Measurements from ENCODE around the gene SORBS1.

Gene SORBS1

DNA sequence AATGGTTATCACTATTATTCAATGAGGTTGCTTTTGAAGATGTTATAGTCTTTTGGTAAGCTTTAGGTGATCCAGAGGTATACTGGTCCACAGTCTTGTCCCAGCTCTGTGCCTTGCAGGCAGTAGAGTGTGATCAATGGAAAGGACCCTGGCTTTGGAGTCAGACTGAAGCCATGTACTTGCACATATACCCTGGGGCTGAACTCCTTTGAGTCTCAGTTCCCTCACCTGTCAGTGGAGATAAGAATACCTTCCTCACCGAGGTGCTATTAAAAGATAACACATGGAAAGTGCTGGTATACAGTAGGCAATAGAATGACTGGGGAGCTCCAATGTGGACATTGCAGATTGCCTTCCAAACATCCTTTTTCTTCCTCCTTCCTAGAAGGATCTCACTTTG lies 254.3 kb downstream of the SORBS1 start:
- no peaks in the 10 kb centered on the region for H3K36me3 ChIP-seq (ENCODE audit: control insufficient read depth, insufficient read depth, low read length)
- no peaks in the 10 kb centered on the region for H3K4me1 ChIP-seq (ENCODE audit: control insufficient read depth, insufficient read depth, low read length, poor library complexity, severe bottlenecking)
- H3K9me3 ChIP-seq (ENCODE audit: control insufficient read depth, low read length): no peaks in the 10 kb centered on the region
- H3K27me3 ChIP-seq (replicated peaks; ENCODE audit: control insufficient read depth, insufficient read depth, low read length, poor library complexity, severe bottlenecking): no peaks in the 10 kb centered on the region
- H3K4me3 ChIP-seq (ENCODE audit: insufficient read depth, low read depth, low read length, poor library complexity, severe bottlenecking): no peak overlapping the region
- DNase-seq: no peak
- no peak overlapping the region for H3K27ac ChIP-seq (ENCODE audit: insufficient read depth, low read length, poor library complexity, severe bottlenecking)

DNA sequence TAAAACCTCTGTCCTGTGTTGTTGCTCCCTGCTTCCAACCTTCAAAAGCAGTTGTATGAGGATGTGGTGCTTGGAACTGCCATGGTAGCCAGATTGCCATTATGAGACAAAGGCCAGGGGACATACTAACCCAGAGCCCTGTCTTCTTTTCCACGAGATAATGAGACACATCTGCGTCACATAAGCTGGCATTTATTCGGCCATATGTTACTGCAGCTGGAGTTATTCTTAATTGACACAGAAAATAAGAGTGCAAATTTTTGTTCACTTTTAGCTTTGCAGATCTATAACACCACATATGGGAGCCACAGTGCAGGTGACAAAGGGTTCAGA lies 254.9 kb downstream of the SORBS1 start:
- Histone ChIP-seq H3K9me3 (ENCODE audit: control insufficient read depth, low read length) (no peaks in the 10 kb centered on the region), H3K27ac (ENCODE audit: insufficient read depth, low read length, poor library complexity, severe bottlenecking) (no peak overlapping the region), H3K36me3 (ENCODE audit: control insufficient read depth, insufficient read depth, low read length) (no peaks in the 10 kb centered on the region), H3K4me1 (ENCODE audit: control insufficient read depth, insufficient read depth, low read length, poor library complexity, severe bottlenecking) (no peaks in the 10 kb centered on the region), H3K27me3 (replicated peaks; ENCODE audit: control insufficient read depth, insufficient read depth, low read length, poor library complexity, severe bottlenecking) (no peaks in the 10 kb centered on the region), H3K4me3 (ENCODE audit: insufficient read depth, low read depth, low read length, poor library complexity, severe bottlenecking) (no peak overlapping the region)
- DNase-seq: no peak

DNA sequence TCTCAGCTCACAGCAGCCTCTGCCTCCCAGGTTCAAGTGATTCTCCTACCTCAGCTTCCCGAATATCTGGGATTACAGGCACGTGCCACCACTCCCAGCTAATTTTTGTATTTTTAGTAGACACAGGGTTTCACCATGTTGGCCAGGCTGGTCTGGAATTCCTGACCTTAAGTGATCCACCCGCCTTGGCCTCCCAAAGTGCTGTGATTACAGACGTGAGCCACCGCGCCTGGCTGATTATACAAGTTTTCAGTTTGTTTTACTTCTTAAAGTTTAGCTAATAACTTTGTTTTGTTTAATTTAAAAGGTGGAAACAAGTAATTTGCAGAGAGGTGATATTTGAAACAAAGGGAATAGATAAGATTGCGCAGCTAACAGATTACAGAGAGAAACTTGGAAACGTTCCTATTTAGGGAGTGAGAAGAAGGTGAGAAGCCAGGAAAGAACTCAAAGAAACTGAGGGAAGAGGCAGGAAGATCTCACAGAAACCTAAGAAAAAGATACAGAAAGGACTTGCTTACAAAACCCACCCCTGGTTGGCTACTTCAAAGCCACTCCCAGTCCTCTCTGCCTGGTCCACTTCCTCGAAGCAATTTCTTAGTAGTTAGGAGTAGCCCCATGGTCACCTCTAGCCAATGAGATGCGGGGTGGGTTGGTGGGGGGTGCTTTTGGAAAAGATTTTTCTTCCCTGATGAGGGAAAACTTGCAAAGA lies 255.4 kb downstream of the SORBS1 start:
- no peaks in the 10 kb centered on the region for H3K4me1 ChIP-seq (ENCODE audit: control insufficient read depth, insufficient read depth, low read length, poor library complexity, severe bottlenecking)

DNA sequence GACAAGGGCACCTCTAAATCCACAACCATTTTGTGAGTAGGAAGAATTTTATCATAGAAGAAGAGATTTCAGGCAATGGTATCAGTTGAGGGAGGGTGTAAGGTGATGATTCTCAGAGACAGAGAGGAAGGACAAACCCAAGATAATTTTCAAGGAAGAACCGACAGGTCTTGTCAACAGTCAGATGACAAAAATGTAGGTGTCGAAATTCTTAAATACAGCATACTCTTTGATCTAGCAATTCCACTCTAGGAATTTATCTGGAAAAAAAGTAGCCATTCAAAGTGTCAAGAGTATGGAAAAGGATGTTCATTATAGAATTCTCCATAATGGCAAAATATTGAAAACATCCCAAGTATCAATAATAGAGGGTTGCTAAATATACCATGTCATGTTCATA lies 256.2 kb downstream of the SORBS1 start:
- Histone ChIP-seq H3K4me3 (ENCODE audit: insufficient read depth, low read depth, low read length, poor library complexity, severe bottlenecking) (no peak overlapping the region), H3K36me3 (ENCODE audit: control insufficient read depth, insufficient read depth, low read length) (no peaks in the 10 kb centered on the region), H3K27ac (ENCODE audit: insufficient read depth, low read length, poor library complexity, severe bottlenecking) (no peak overlapping the region), H3K9me3 (ENCODE audit: control insufficient read depth, low read length) (no peaks in the 10 kb centered on the region), H3K27me3 (replicated peaks; ENCODE audit: control insufficient read depth, insufficient read depth, low read length, poor library complexity, severe bottlenecking) (no peaks in the 10 kb centered on the region), H3K4me1 (ENCODE audit: control insufficient read depth, insufficient read depth, low read length, poor library complexity, severe bottlenecking) (no peaks in the 10 kb centered on the region)
- no peak for DNase-seq

More for the DNA sequence above, 255.4 kb downstream of the SORBS1 start:
- Histone ChIP-seq H3K27me3 (replicated peaks; ENCODE audit: control insufficient read depth, insufficient read depth, low read length, poor library complexity, severe bottlenecking) (no peaks in the 10 kb centered on the region), H3K9me3 (ENCODE audit: control insufficient read depth, low read length) (no peaks in the 10 kb centered on the region), H3K36me3 (ENCODE audit: control insufficient read depth, insufficient read depth, low read length) (no peaks in the 10 kb centered on the region), H3K27ac (ENCODE audit: insufficient read depth, low read length, poor library complexity, severe bottlenecking) (no peak overlapping the region), H3K4me3 (ENCODE audit: insufficient read depth, low read depth, low read length, poor library complexity, severe bottlenecking) (no peak overlapping the region)
- no peak for DNase-seq

DNA sequence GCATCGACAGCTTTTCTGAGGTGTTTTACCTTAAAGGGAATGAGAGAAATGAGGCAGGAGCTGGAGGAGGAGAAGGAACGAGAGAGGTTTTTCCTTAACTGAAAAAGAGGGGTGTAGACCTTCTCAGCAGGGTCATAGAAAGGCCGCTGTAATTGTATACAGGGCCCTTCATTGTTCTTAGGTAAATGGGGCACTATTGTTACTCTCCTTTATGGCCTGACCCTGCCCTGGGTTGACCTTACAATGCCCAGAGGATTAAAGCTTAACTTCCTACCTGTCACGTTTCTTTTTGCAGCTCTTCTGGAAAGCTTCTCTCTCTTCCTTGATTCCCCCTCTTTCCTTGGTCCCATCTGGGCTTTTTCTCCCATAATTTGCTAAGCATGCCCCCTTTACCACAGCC lies 256.7 kb downstream of the SORBS1 start:
- Histone ChIP-seq H3K4me1 (ENCODE audit: control insufficient read depth, insufficient read depth, low read length, poor library complexity, severe bottlenecking) (no peaks in the 10 kb centered on the region), H3K27me3 (replicated peaks; ENCODE audit: control insufficient read depth, insufficient read depth, low read length, poor library complexity, severe bottlenecking) (no peaks in the 10 kb centered on the region), H3K9me3 (ENCODE audit: control insufficient read depth, low read length) (no peaks in the 10 kb centered on the region), H3K4me3 (ENCODE audit: insufficient read depth, low read depth, low read length, poor library complexity, severe bottlenecking) (no peak overlapping the region), H3K36me3 (ENCODE audit: control insufficient read depth, insufficient read depth, low read length) (no peaks in the 10 kb centered on the region), H3K27ac (ENCODE audit: insufficient read depth, low read length, poor library complexity, severe bottlenecking) (no peak overlapping the region)
- no peak for DNase-seq

DNA sequence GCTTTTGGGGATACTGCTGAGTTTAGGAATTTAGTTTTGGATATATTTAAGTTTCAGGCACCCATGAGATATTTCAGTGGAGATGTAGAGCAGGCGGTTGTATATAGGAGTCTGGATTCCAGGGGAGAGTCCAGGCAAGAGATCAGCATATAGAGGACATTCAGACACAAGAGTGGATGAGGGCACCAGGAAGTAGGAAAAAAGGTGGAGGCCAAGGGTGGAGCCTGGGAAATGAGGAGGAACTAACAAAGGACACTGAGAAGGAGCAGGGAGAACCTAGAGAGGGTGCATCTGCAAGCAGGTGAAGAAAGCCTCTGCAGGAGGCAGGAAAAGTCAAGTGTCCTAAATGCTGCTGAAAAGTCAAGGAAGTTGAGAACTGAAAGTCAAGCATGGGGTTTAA lies 257.2 kb downstream of the SORBS1 start:
- Histone ChIP-seq H3K4me1 (ENCODE audit: control insufficient read depth, insufficient read depth, low read length, poor library complexity, severe bottlenecking) (no peaks in the 10 kb centered on the region), H3K4me3 (ENCODE audit: insufficient read depth, low read depth, low read length, poor library complexity, severe bottlenecking) (no peak overlapping the region), H3K27ac (ENCODE audit: insufficient read depth, low read length, poor library complexity, severe bottlenecking) (no peak overlapping the region), H3K36me3 (ENCODE audit: control insufficient read depth, insufficient read depth, low read length) (no peaks in the 10 kb centered on the region), H3K9me3 (ENCODE audit: control insufficient read depth, low read length) (no peaks in the 10 kb centered on the region), H3K27me3 (replicated peaks; ENCODE audit: control insufficient read depth, insufficient read depth, low read length, poor library complexity, severe bottlenecking) (no peaks in the 10 kb centered on the region)
- no peak for DNase-seq

DNA sequence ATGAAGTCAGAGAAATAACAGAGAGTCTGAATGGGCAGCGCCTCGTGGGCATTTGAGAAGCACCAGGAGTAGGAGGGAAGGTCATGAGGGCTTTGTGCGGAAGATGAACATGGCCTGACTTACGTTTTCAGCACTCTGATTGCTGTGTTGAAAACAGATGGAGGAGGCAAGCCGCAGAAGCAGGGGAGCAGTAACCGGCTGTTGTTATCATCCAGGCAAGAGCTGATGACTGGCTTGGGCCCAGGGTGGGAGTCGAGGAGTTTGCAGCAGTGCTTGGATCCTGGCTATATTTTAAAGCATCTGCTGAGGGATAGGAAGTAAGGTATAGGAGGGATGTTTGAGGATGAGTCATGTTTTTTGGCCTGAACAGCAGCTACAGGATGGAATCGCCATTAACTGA lies 257.6 kb downstream of the SORBS1 start:
- Histone ChIP-seq H3K4me1 (ENCODE audit: control insufficient read depth, insufficient read depth, low read length, poor library complexity, severe bottlenecking) (no peaks in the 10 kb centered on the region), H3K9me3 (ENCODE audit: control insufficient read depth, low read length) (no peaks in the 10 kb centered on the region), H3K27ac (ENCODE audit: insufficient read depth, low read length, poor library complexity, severe bottlenecking) (no peak overlapping the region), H3K27me3 (replicated peaks; ENCODE audit: control insufficient read depth, insufficient read depth, low read length, poor library complexity, severe bottlenecking) (no peaks in the 10 kb centered on the region), H3K36me3 (ENCODE audit: control insufficient read depth, insufficient read depth, low read length) (no peaks in the 10 kb centered on the region), H3K4me3 (ENCODE audit: insufficient read depth, low read depth, low read length, poor library complexity, severe bottlenecking) (no peak overlapping the region)
- DNase-seq: no peak

DNA sequence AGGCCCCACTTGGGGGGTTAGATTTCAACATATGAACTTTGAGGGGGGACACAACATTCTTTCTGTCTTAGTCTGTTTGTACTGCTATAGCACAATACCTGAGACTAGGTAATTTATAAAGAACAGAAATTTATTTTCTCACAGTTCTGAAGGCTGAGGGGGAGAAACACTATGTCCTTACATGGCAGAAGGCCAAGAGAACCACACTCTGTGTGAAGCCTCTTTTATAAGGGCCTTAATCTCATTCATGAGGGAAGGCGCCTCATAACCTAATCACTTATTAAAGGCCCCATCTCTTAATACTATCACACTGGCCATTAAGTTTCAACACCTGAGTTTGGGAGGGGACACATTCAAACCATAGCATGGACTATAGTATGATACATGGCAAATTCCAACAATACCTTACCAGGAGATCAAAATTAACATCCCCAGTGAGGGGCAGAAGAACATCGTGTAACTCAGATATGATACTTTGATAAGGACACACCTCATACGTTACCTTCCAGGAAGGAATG lies 261.1 kb downstream of the SORBS1 start:
- H3K4me3 ChIP-seq (ENCODE audit: insufficient read depth, low read depth, low read length, poor library complexity, severe bottlenecking): no peak overlapping the region
- no peaks in the 10 kb centered on the region for H3K4me1 ChIP-seq (ENCODE audit: control insufficient read depth, insufficient read depth, low read length, poor library complexity, severe bottlenecking)
- no peak for DNase-seq
- H3K27me3 ChIP-seq (replicated peaks; ENCODE audit: control insufficient read depth, insufficient read depth, low read length, poor library complexity, severe bottlenecking): no peaks in the 10 kb centered on the region
- no peak overlapping the region for H3K27ac ChIP-seq (ENCODE audit: insufficient read depth, low read length, poor library complexity, severe bottlenecking)
- no peaks in the 10 kb centered on the region for H3K9me3 ChIP-seq (ENCODE audit: control insufficient read depth, low read length)
- H3K36me3 ChIP-seq (ENCODE audit: control insufficient read depth, insufficient read depth, low read length): no peaks in the 10 kb centered on the region

DNA sequence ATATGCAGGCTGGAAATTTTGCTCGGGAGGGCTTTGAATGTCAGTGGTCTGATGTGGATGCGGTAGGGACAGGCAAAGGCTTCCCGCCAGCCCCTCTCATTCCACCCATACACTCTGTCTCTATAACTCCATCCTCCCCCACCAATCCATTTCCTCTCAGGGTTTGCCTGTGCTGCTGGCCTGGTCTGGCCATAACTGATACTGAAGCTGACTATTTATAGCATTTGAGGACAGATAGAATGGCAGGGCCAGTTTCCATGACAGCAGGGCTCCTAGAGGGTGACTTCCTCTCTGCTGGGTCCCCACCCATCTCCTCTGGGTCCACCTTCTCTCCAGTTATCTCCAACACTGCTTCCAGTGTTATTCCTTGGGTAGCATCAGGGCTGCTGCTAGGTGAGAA lies 263.8 kb downstream of the SORBS1 start:
- no peak overlapping the region for H3K4me3 ChIP-seq (ENCODE audit: insufficient read depth, low read depth, low read length, poor library complexity, severe bottlenecking)
- no peaks in the 10 kb centered on the region for H3K9me3 ChIP-seq (ENCODE audit: control insufficient read depth, low read length)
- H3K36me3 ChIP-seq (ENCODE audit: control insufficient read depth, insufficient read depth, low read length): no peaks in the 10 kb centered on the region
- H3K27me3 ChIP-seq (replicated peaks; ENCODE audit: control insufficient read depth, insufficient read depth, low read length, poor library complexity, severe bottlenecking): no peaks in the 10 kb centered on the region
- H3K4me1 ChIP-seq (ENCODE audit: control insufficient read depth, insufficient read depth, low read length, poor library complexity, severe bottlenecking): peaks cover 3% of the 10 kb centered on the region
- H3K27ac ChIP-seq (ENCODE audit: insufficient read depth, low read length, poor library complexity, severe bottlenecking): no peak overlapping the region
- no peak for DNase-seq

DNA sequence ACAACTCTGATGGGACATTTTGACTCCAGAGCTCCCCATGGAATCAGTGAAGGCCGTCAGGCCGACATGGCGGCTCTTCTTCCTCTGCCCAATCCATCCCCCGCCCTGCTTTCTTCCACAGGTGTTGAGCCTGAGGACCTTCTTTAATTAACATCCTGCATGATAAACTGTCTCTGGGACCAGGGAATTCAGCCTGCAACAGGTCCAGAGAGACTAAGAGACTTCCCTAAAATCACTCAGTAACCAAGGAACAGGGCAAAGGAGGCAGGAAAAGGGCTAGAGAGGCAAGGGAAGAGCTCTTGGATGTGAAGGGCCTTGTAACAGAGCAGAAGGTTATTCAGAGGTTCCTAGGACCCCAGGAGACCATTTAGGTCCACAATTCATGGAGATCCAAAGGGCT lies 264.4 kb downstream of the SORBS1 start:
- H3K4me1 ChIP-seq (ENCODE audit: control insufficient read depth, insufficient read depth, low read length, poor library complexity, severe bottlenecking): peaks cover 3% of the 10 kb centered on the region
- no peaks in the 10 kb centered on the region for H3K27me3 ChIP-seq (replicated peaks; ENCODE audit: control insufficient read depth, insufficient read depth, low read length, poor library complexity, severe bottlenecking)
- no peaks in the 10 kb centered on the region for H3K9me3 ChIP-seq (ENCODE audit: control insufficient read depth, low read length)
- no peak overlapping the region for H3K27ac ChIP-seq (ENCODE audit: insufficient read depth, low read length, poor library complexity, severe bottlenecking)
- no peak for DNase-seq
- no peaks in the 10 kb centered on the region for H3K36me3 ChIP-seq (ENCODE audit: control insufficient read depth, insufficient read depth, low read length)
- no peak overlapping the region for H3K4me3 ChIP-seq (ENCODE audit: insufficient read depth, low read depth, low read length, poor library complexity, severe bottlenecking)
